MM.1S (cell line): Measurements from ENCODE around the gene CNTNAP4.

Experiments used
- DNase-seq: peaks from one replicate; pipeline ENCODE4 v3.0.0-alpha.2; 2015
- H2AFZ ChIP-seq: fragments of 300-600 bp; sonication (generic); 2 replicates; pipeline ENCODE4 v1.6.0; 2016; ENCODE audit warnings: antibody characterized with exemption, low read length
- H3F3A ChIP-seq: fragments of 300-600 bp; sonication (generic); 2 replicates; pipeline ENCODE4 v1.6.1; 2016; ENCODE audit warnings: mild to moderate bottlenecking, antibody characterized with exemption, low read length, moderate library complexity, mixed read lengths; ENCODE audit not compliant: insufficient read depth
- H3K27ac ChIP-seq: fragments of 300-600 bp; sonication (generic); 2 replicates; pipeline ENCODE4 v1.5.1; 2016; ENCODE audit warnings: mild to moderate bottlenecking, low read length
- H3K27me3 ChIP-seq: fragments of 300-600 bp; sonication (generic); replicated peaks from 2 replicates; pipeline ENCODE4 v1.6.0; 2016; ENCODE audit warnings: low read length; ENCODE audit not compliant: insufficient read depth
- H3K36me3 ChIP-seq: fragments of 300-600 bp; sonication (generic); replicated peaks from 2 replicates; pipeline ENCODE4 v1.6.1; 2016; ENCODE audit warnings: mild to moderate bottlenecking, low read length, mixed read lengths; ENCODE audit not compliant: insufficient read depth
- H3K4me1 ChIP-seq: fragments of 300-600 bp; sonication (generic); 2 replicates; pipeline ENCODE4 v1.6.1; 2016; ENCODE audit warnings: low read length, mixed read lengths
- H3K4me2 ChIP-seq: fragments of 300-600 bp; sonication (generic); 2 replicates; pipeline ENCODE4 v1.6.0; 2016; ENCODE audit warnings: low read depth, low read length
- H3K4me3 ChIP-seq: fragments of 300-600 bp; sonication (generic); 2 replicates; pipeline ENCODE4 v1.5.1; 2016; ENCODE audit warnings: low read length, mixed read lengths
- H3K79me2 ChIP-seq: fragments of 300-600 bp; sonication (generic); 2 replicates; pipeline ENCODE4 v1.6.1; 2016; ENCODE audit warnings: mixed run types, low read length, mixed read lengths
- H3K9ac ChIP-seq: fragments of 300-600 bp; sonication (generic); 2 replicates; pipeline ENCODE4 v1.6.1; 2016; ENCODE audit warnings: low read length, mixed read lengths
- H3K9me2 ChIP-seq: fragments of 300-600 bp; sonication (generic); replicated peaks from 2 replicates; pipeline ENCODE4 v1.6.1; 2016; ENCODE audit warnings: mild to moderate bottlenecking, low read length, mixed read lengths; ENCODE audit not compliant: insufficient read depth
- H3K9me3 ChIP-seq: fragments of 300-600 bp; sonication (generic); replicated peaks from 2 replicates; pipeline ENCODE4 v1.6.1; 2016; ENCODE audit warnings: mild to moderate bottlenecking, low read length, mixed read lengths; ENCODE audit not compliant: insufficient read depth
- H4K20me1 ChIP-seq: fragments of 300-600 bp; sonication (generic); 2 replicates; pipeline ENCODE4 v1.6.1; 2016; ENCODE audit warnings: mild to moderate bottlenecking, low read length, moderate library complexity, mixed read lengths; ENCODE audit not compliant: insufficient read depth
- CTCF ChIP-seq: fragments of 300-600 bp; sonication (generic); IDR thresholded peaks from 2 replicates; pipeline ENCODE4 v1.5.1; 2016; ENCODE audit warnings: antibody characterized with exemption, low read length, mixed read lengths
- EZH2 ChIP-seq: fragments of 300-600 bp; sonication (generic); optimal IDR thresholded peaks from 2 replicates; pipeline ENCODE3; 2017; ENCODE audit warnings: low read depth, mild to moderate bottlenecking, antibody characterized with exemption, low read length, mixed read lengths
- EZH2phosphoT487 ChIP-seq: fragments of 300-600 bp; sonication (generic); IDR thresholded peaks from 2 replicates; pipeline ENCODE4 v1.6.1; 2018; ENCODE audit warnings: antibody characterized with exemption, low read length

Gene CNTNAP4

DNA sequence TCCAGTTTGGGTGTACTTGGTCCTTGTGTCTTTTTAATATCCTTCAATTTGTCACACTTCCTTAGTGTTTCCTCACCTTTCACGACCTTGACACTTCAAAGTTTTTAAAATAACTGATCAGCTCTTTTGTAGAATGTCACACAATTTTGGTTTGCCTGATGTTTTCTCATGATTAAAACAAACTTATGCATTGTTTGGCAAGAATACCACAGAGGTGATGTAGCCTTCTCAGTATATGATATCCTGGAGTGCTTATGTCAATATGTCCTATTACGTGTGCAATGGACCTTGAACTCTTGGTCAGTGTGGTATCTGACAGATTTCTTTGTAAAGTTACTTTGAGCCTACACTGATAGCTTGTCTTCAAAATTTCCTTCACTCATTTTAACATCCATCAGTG lies 297.4 kb downstream of the CNTNAP4 start:
- no peak overlapping the region for H3K4me3 ChIP-seq
- H3K4me1 ChIP-seq: no peaks in the 10 kb centered on the region
- no peak for DNase-seq
- H3K9me2 ChIP-seq: no peaks in the 10 kb centered on the region
- H3K79me2 ChIP-seq: no peaks in the 10 kb centered on the region
- no peaks in the 10 kb centered on the region for H3F3A ChIP-seq
- no peak overlapping the region for H3K4me2 ChIP-seq
- H2AFZ ChIP-seq: no peak overlapping the region
- no peak for TF ChIP-seq EZH2phosphoT487
- no peak for TF ChIP-seq EZH2
- no peak for TF ChIP-seq CTCF
- H3K27me3 ChIP-seq: no peaks in the 10 kb centered on the region
- no peaks in the 10 kb centered on the region for H4K20me1 ChIP-seq
- no peak overlapping the region for H3K27ac ChIP-seq
- H3K9ac ChIP-seq: no peak overlapping the region
- no peaks in the 10 kb centered on the region for H3K9me3 ChIP-seq
- H3K36me3 ChIP-seq: no peaks in the 10 kb centered on the region

- H3K9me2 ChIP-seq: no peaks in the 10 kb centered on the region
- H3K79me2 ChIP-seq: no peaks in the 10 kb centered on the region
- TF ChIP-seq CTCF (no peak), EZH2 (no peak), EZH2phosphoT487 (no peak)
- no peaks in the 10 kb centered on the region for H3K4me1 ChIP-seq
- H3K4me2 ChIP-seq: no peak overlapping the region
- no peak overlapping the region for H2AFZ ChIP-seq
- H3K4me3 ChIP-seq: no peak overlapping the region
- H3K27me3 ChIP-seq: no peaks in the 10 kb centered on the region
- H3K9me3 ChIP-seq: no peaks in the 10 kb centered on the region
- H3K9ac ChIP-seq: no peak overlapping the region
- no peaks in the 10 kb centered on the region for H3F3A ChIP-seq
- H3K27ac ChIP-seq: no peak overlapping the region
- H3K36me3 ChIP-seq: no peaks in the 10 kb centered on the region
- no peak for DNase-seq
- no peaks in the 10 kb centered on the region for H4K20me1 ChIP-seq
Measured at GRCh38 chr16:76576526-76576925, 299.3 kb downstream of the CNTNAP4 start.

- no peak overlapping the region for H3K4me3 ChIP-seq
- no peaks in the 10 kb centered on the region for H3K9me2 ChIP-seq
- no peaks in the 10 kb centered on the region for H3K27me3 ChIP-seq
- H3K4me1 ChIP-seq: no peaks in the 10 kb centered on the region
- no peak overlapping the region for H3K9ac ChIP-seq
- H3F3A ChIP-seq: no peaks in the 10 kb centered on the region
- H3K27ac ChIP-seq: no peak overlapping the region
- no peak overlapping the region for H3K4me2 ChIP-seq
- H3K36me3 ChIP-seq: no peaks in the 10 kb centered on the region
- no peaks in the 10 kb centered on the region for H3K79me2 ChIP-seq
- H2AFZ ChIP-seq: no peak overlapping the region
- TF ChIP-seq EZH2 (no peak), EZH2phosphoT487 (no peak), CTCF (no peak)
- peak; percentile 11 for DNase-seq
- no peaks in the 10 kb centered on the region for H4K20me1 ChIP-seq
- H3K9me3 ChIP-seq: no peaks in the 10 kb centered on the region
Measured at GRCh38 chr16:76577003-76577402, 299.8 kb downstream of the CNTNAP4 start.
